H1 (cell line): ENCODE results near the gene RIBC1. TPM values are rescaled to one million over a fixed set of nuclear protein-coding genes. Genes with fewer than 3 reads are reported as not detected.

Experiments
- CTCF ChIA-PET: fragments of 300-600 bp; sonication (Branson Sonifier 250); formaldehyde crosslinking; loops from one replicate; lab custom pipeline; 2021; ENCODE audit not compliant: partially characterized antibody; lab: Charles Lee
- POLR2A ChIA-PET: fragments of 300-600 bp; sonication (Branson Sonifier 250); formaldehyde crosslinking; loops from one replicate; lab custom pipeline; 2021; ENCODE audit warnings: inconsistent platforms; ENCODE audit not compliant: partially characterized antibody; lab: Charles Lee
- DNase-seq, 2 experiments: peaks; one replicate each; pipeline versions ENCODE4 v3.0.0 to v3.0.0-alpha.2; 2010 to 2022; ENCODE audit warnings: low spot score in 2 of 2, low read depth in 1 of 2, mixed read lengths in 1 of 2
- FAIRE-seq: peaks from 2 replicates; lab custom pipeline; 2011; peaks lifted over from hg19 to GRCh38; lab: Jason Lieb, UNC
- H2AFZ ChIP-seq: 2 replicates; pipeline ENCODE4 v1.8.1; 2012; ENCODE audit warnings: low read length, inconsistent platforms
- H2AK5ac ChIP-seq: 2 replicates; pipeline ENCODE4 v1.6.1; 2013; ENCODE audit warnings: low read depth, low read length
- H2BK120ac ChIP-seq: replicated peaks from 2 replicates; pipeline ENCODE3; 2013; ENCODE audit warnings: low read depth, low read length, inconsistent platforms
- H2BK12ac ChIP-seq: 2 replicates; pipeline ENCODE4 v1.6.1; 2013; ENCODE audit warnings: low read depth, low read length
- H2BK15ac ChIP-seq: 2 replicates; pipeline ENCODE4 v1.6.1; 2013; ENCODE audit warnings: low read length
- H2BK20ac ChIP-seq: 2 replicates; pipeline ENCODE4 v1.6.1; 2013; ENCODE audit warnings: low read length
- H2BK5ac ChIP-seq: 2 replicates; pipeline ENCODE4 v1.6.1; 2013; ENCODE audit warnings: low read depth, low read length
- H3K14ac ChIP-seq: 2 replicates; pipeline ENCODE4 v1.6.1; 2013; ENCODE audit warnings: inconsistent platforms; ENCODE audit not compliant: insufficient read length
- H3K18ac ChIP-seq: 2 replicates; pipeline ENCODE4 v1.6.1; 2013; ENCODE audit warnings: low read length; ENCODE audit errors: extremely low read depth
- H3K23ac ChIP-seq: 2 replicates; pipeline ENCODE4 v1.6.1; 2013; ENCODE audit warnings: inconsistent platforms; ENCODE audit not compliant: insufficient read length
- H3K23me2 ChIP-seq: 2 replicates; pipeline ENCODE4 v1.6.1; 2013; ENCODE audit warnings: low read depth, low read length
- H3K27ac ChIP-seq: 2 replicates; pipeline ENCODE4 v1.6.1; 2011; ENCODE audit warnings: low read depth, low read length, inconsistent platforms
- H3K27me3 ChIP-seq, 4 experiments: replicated peaks in 1 of 4; 1 replicate in 1 of 4; 2 replicates in 3 of 4; pipeline versions ENCODE4 v1.6.1 to v1.8.1; 2011 to 2013; ENCODE audit warnings: low read length in 3 of 4, mild to moderate bottlenecking in 3 of 4, inconsistent platforms in 2 of 4, mixed read lengths in 2 of 4, moderate library complexity in 1 of 4; ENCODE audit not compliant: control insufficient read depth in 3 of 4, insufficient read depth in 3 of 4; ENCODE audit errors: extremely low read depth in 1 of 4
- H3K36me3 ChIP-seq, 4 experiments: 2 replicates each; pipeline versions ENCODE4 v1.6.1 to v1.8.1; 2011 to 2013; ENCODE audit warnings: mild to moderate bottlenecking in 4 of 4, low read length in 3 of 4, moderate library complexity in 2 of 4, control low read depth in 1 of 4, inconsistent platforms in 1 of 4; ENCODE audit not compliant: insufficient read depth in 4 of 4, control insufficient read depth in 2 of 4
- H3K4ac ChIP-seq: replicated peaks from 2 replicates; pipeline ENCODE3; 2013; ENCODE audit warnings: low read length, low read depth, mixed read lengths, inconsistent platforms; ENCODE audit not compliant: insufficient read length
- H3K4me1 ChIP-seq, 4 experiments: replicated peaks in 1 of 4; 1 replicate in 1 of 4; 2 replicates in 3 of 4; pipeline versions ENCODE4 v1.6.1 to v1.8.1; 2011 to 2013; ENCODE audit warnings: low read length in 3 of 4, inconsistent platforms in 2 of 4, mixed read lengths in 1 of 4; ENCODE audit not compliant: insufficient read depth in 4 of 4, control insufficient read depth in 3 of 4
- H3K4me2 ChIP-seq, 2 experiments: 2 replicates each; pipeline versions ENCODE4 v1.6.1 to v1.8.1; 2011 to 2013; ENCODE audit warnings: low read depth in 2 of 2, low read length in 2 of 2, control low read depth in 1 of 2, inconsistent platforms in 1 of 2, mild to moderate bottlenecking in 1 of 2; ENCODE audit not compliant: insufficient read depth in 1 of 2
- H3K4me3 ChIP-seq, 4 experiments: fragments of 200-600, 300-600 bp in 1 of 4; sonication (generic), shearing (Covaris generic), sonication (Bioruptor Twin) in 1 of 4; 2 replicates each; pipeline versions ENCODE4 v1.5.1 to v1.8.1; 2011 to 2016; ENCODE audit warnings: low read length in 4 of 4, low read depth in 3 of 4, control low read depth in 2 of 4, inconsistent platforms in 2 of 4, mild to moderate bottlenecking in 2 of 4, mixed read lengths in 1 of 4, moderate library complexity in 1 of 4; ENCODE audit not compliant: insufficient read depth in 2 of 4; ENCODE audit errors: extremely low read depth in 1 of 4
- H3K56ac ChIP-seq: replicated peaks from 2 replicates; pipeline ENCODE3; 2013; ENCODE audit warnings: low read depth, mild to moderate bottlenecking, mixed read lengths, low read length, inconsistent platforms; ENCODE audit not compliant: insufficient read length
- H3K79me1 ChIP-seq: 2 replicates; pipeline ENCODE4 v1.6.1; 2013; ENCODE audit warnings: low read depth, low read length, control low read depth
- H3K79me2 ChIP-seq, 2 experiments: 2 replicates each; pipeline versions ENCODE4 v1.6.1 to v1.8.1; 2012 to 2013; ENCODE audit warnings: low read length in 2 of 2, mild to moderate bottlenecking in 2 of 2, inconsistent platforms in 1 of 2; ENCODE audit not compliant: insufficient read depth in 2 of 2, control insufficient read depth in 1 of 2
- H3K9ac ChIP-seq, 4 experiments: replicated peaks in 1 of 4; 1 replicate in 1 of 4; 2 replicates in 3 of 4; pipeline versions ENCODE4 v1.6.1 to v1.8.1; 2011 to 2013; ENCODE audit warnings: low read depth in 3 of 4, low read length in 3 of 4, control low read depth in 2 of 4, mild to moderate bottlenecking in 2 of 4, moderate library complexity in 2 of 4, inconsistent platforms in 1 of 4; ENCODE audit errors: extremely low read depth in 1 of 4
- H3K9me3 ChIP-seq, 2 experiments: 2 replicates each; pipeline versions ENCODE4 v1.6.1 to v1.8.1; 2012 to 2013; ENCODE audit warnings: mild to moderate bottlenecking in 2 of 2, moderate library complexity in 2 of 2, control low read depth in 1 of 2, inconsistent platforms in 1 of 2, low read depth in 1 of 2, low read length in 1 of 2, mixed read lengths in 1 of 2; ENCODE audit not compliant: insufficient read depth in 2 of 2
- H4K20me1 ChIP-seq, 2 experiments: replicated peaks in 1 of 2; 2 replicates each; pipeline versions ENCODE3 to v1.8.1; 2011 to 2013; ENCODE audit warnings: inconsistent platforms in 2 of 2, low read length in 2 of 2, mild to moderate bottlenecking in 1 of 2; ENCODE audit not compliant: insufficient read depth in 2 of 2, control insufficient read depth in 1 of 2
- H4K5ac ChIP-seq: 2 replicates; pipeline ENCODE4 v1.6.1; 2013; ENCODE audit warnings: low read length, low read depth, mixed read lengths, inconsistent platforms; ENCODE audit not compliant: insufficient read length
- H4K8ac ChIP-seq: 2 replicates; pipeline ENCODE4 v1.8.0; 2013; ENCODE audit warnings: mild to moderate bottlenecking, moderate library complexity, low read length, inconsistent platforms; ENCODE audit not compliant: insufficient read depth; ENCODE audit errors: extremely low read depth
- H4K91ac ChIP-seq: replicated peaks from 2 replicates; pipeline ENCODE3; 2013; ENCODE audit warnings: low read length, mixed read lengths, inconsistent platforms; ENCODE audit not compliant: insufficient read length
- BRCA1 ChIP-seq: IDR thresholded peaks from 2 replicates; pipeline ENCODE4 v1.6.1; 2012; ENCODE audit warnings: low read depth, low read length, improper control_type of control experiment
- CHD2 ChIP-seq: IDR thresholded peaks from 2 replicates; pipeline ENCODE4 v1.6.1; 2012; ENCODE audit warnings: low read length, improper control_type of control experiment
- WGBS, 2 experiments: shearing (Covaris generic) in 1 of 2; methylation state at CpG; one replicate each; pipeline versions ENCODE4 v1.1.6 to v1.1.7; 2013 to 2015; ENCODE audit warnings: low lambda C conversion rate in 2 of 2, mixed read lengths in 2 of 2, inconsistent platforms in 1 of 2, low coverage in 1 of 2, missing lambda C conversion rate in 1 of 2; ENCODE audit not compliant: insufficient replicate concordance in 2 of 2, insufficient coverage in 1 of 2, insufficient read length in 1 of 2; ENCODE audit errors: extremely low coverage in 1 of 2, missing lambda C conversion rate in 1 of 2; 5-methylcytosine and 5-hydroxymethylcytosine counted together
- polyA plus RNA-seq, 7 experiments: library from polyadenylated mRNA; depleted of rRNA in 3 of 7; stranded (reverse) in 5 of 7; unstranded in 2 of 7; fragments of >200 nt in 5 of 7; fragments of 200-250 nt in 2 of 7; gene quantifications; 1 replicate in 5 of 7; 2 replicates in 1 of 7; 4 replicates in 1 of 7; pipeline versions ENCODE4 v1.2.1 to v1.2.3, GENCODE V29; 2011 to 2013; ENCODE audit warnings: missing spikeins in 2 of 7, mixed read lengths in 2 of 7
- total RNA-seq: library from RNA; stranded (reverse); fragmentation: NEBNext Ultra II Directional; extraction: Animal tissue kit (Norgen Biotek cat#: 25700); gene quantifications from 2 replicates; pipeline ENCODE4 v1.2.1, GENCODE V29; 2021

Gene RIBC1
- total and polyA plus RNA-seq, 2 of the 8 experiments (the other 6 are each of a cell fraction or from before 2014, with no cell fraction given): 0.41 to 0.97 TPM

DNA sequence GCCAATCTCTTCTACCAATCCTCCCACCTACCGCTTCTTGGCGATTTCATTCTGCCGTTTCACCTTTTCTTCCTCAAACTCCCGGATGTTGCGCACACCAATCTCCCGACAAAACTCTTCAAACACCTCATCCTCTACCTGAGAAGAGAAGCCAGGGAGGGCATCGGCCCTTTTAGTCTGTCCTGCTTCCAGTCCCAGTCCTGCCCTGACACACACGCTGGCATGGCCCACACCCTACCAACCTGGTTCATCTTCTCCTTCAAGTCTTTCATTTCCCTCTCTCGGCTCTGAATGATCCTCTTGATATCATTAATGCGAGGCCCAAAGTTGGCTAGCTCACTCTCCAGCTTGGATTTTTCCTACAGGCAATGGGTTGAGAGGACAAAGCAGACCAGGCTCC is 19.1 kb upstream of the RIBC1 start:
- no peak overlapping the region for H4K5ac ChIP-seq
- H3K23me2 ChIP-seq: no peaks in the 10 kb centered on the region
- H3K9me3 ChIP-seq: no peaks in the 10 kb centered on the region
- no peak for FAIRE-seq
- H3K27ac ChIP-seq: no peak overlapping the region
- no peaks in the 10 kb centered on the region for H3K4me1 ChIP-seq
- TF ChIP-seq CHD2 (no peak), BRCA1 (no peak)
- H3K14ac ChIP-seq: no peak overlapping the region
- no peaks in the 10 kb centered on the region for H3K27me3 ChIP-seq
- H2BK120ac ChIP-seq: no peak overlapping the region
- no peaks in the 10 kb centered on the region for H3K79me2 ChIP-seq
- no peak overlapping the region for H2AK5ac ChIP-seq
- H3K4ac ChIP-seq: no peak overlapping the region
- H3K56ac ChIP-seq: no peak overlapping the region
- no peak for DNase-seq
- no peak overlapping the region for H2BK5ac ChIP-seq
- no peak overlapping the region for H2AFZ ChIP-seq
- H3K9ac ChIP-seq: no peak overlapping the region
- H2BK12ac ChIP-seq: no peak overlapping the region
- no peak overlapping the region for H4K91ac ChIP-seq
- H2BK20ac ChIP-seq: no peak overlapping the region
- H3K4me2 ChIP-seq: no peak overlapping the region
- no peak overlapping the region for H3K23ac ChIP-seq
- ChIA-PET CTCF (interaction anchor here (0.8 to 1.5 kb wide), 3 partner anchors 84 to 110 kb away, joined by 3 to 5 read pairs (median 4); no protein-coding TSS in a partner anchor), POLR2A (interaction anchor here (1.5 kb wide), 1 partner anchor 17 kb away, joined by 5 read pairs; no protein-coding TSS in a partner anchor)
- H3K18ac ChIP-seq: no peak overlapping the region
- no peak overlapping the region for H4K8ac ChIP-seq
- H4K20me1 ChIP-seq: peaks cover 0 to 2% of the 10 kb centered on the region in 2 experiments
- H3K4me3 ChIP-seq: no peak overlapping the region
- H2BK15ac ChIP-seq: no peak overlapping the region
- no peaks in the 10 kb centered on the region for H3K79me1 ChIP-seq
- H3K36me3 ChIP-seq: peaks cover 6 to 61% (median 40%) of the 10 kb centered on the region in 4 experiments; a peak in 7 of 8 replicates
- 95% methylated on average over 9 of the region's 10 CpGs; no CpG with 5 or more reads in 1 of the 2 experiments for WGBS, 2 experiments
